ENCODE measurements around the gene ATP5F1E.
A peak's percentile ranks its signal among the peaks of the same experiment; 100 is the strongest.

Gene ATP5F1E

GRCh38 chr20:59010995-59011873, 20.9 kb downstream of the ATP5F1E start:
- DNase-seq, result peak; percentile 79 to 90
- TF ChIP-seq GATA1 (IDR thresholded peaks at IDR 0.05; ENCODE audit: low read depth, low read length) (no peak), POLR2A (IDR thresholded peaks at IDR 0.05; ENCODE audit: low read length) (no peak)

- no peak for DNase-seq
- TF ChIP-seq POLR2A (IDR thresholded peaks at IDR 0.05; ENCODE audit: low read length), result no peak
- no peak for TF ChIP-seq GATA1 (IDR thresholded peaks at IDR 0.05; ENCODE audit: low read depth, low read length)
These were observed 21.7 kb downstream of the ATP5F1E start for GRCh38 chr20:59010321-59010994.

GRCh38 chr20:59008715-59009336, 23.3 kb downstream of the ATP5F1E start:
- TF ChIP-seq GATA1 (IDR thresholded peaks at IDR 0.05; ENCODE audit: low read depth, low read length) (no peak), POLR2A (IDR thresholded peaks at IDR 0.05; ENCODE audit: low read length) (no peak)
- no peak for DNase-seq

- no peak for TF ChIP-seq POLR2A (IDR thresholded peaks at IDR 0.05; ENCODE audit: low read length)
- TF ChIP-seq GATA1 (IDR thresholded peaks at IDR 0.05; ENCODE audit: low read depth, low read length), result no peak
- DNase-seq, result peak; percentile 51 to 56
These were observed 24.2 kb downstream of the ATP5F1E start for GRCh38 chr20:59007665-59008511.

- TF ChIP-seq GATA1 (IDR thresholded peaks at IDR 0.05; ENCODE audit: low read depth, low read length), result no peak
- peak; percentile 41 for TF ChIP-seq POLR2A (IDR thresholded peaks at IDR 0.05; ENCODE audit: low read length)
- peak; percentile 78 to 79 for DNase-seq
These were observed 25.1 kb downstream of the ATP5F1E start, which contains the start of gene CTSZ for GRCh38 chr20:59006864-59007664. Gene CTSZ (minus strand): TSS chr20:59007254. CDS start chr20:59007128, 126 bp downstream.

- TF ChIP-seq GATA1 (IDR thresholded peaks at IDR 0.05; ENCODE audit: low read depth, low read length), result no peak
- TF ChIP-seq POLR2A (IDR thresholded peaks at IDR 0.05; ENCODE audit: low read length), result no peak
- DNase-seq, result peak; percentile 61 to 65
These were observed 25.8 kb downstream of the ATP5F1E start for GRCh38 chr20:59006167-59006863.

GRCh38 chr20:59005523-59006166, 26.5 kb downstream of the ATP5F1E start:
- DNase-seq, result no peak
- TF ChIP-seq GATA1 (IDR thresholded peaks at IDR 0.05; ENCODE audit: low read depth, low read length) (no peak), POLR2A (IDR thresholded peaks at IDR 0.05; ENCODE audit: low read length) (no peak)

GRCh38 chr20:59004763-59005522, 27.2 kb downstream of the ATP5F1E start:
- peak; percentile 27 to 42 for DNase-seq
- no peak for TF ChIP-seq POLR2A (IDR thresholded peaks at IDR 0.05; ENCODE audit: low read length)
- TF ChIP-seq GATA1 (IDR thresholded peaks at IDR 0.05; ENCODE audit: low read depth, low read length), result no peak

- peak in 1 of 2 experiments; percentile 19 for DNase-seq
- TF ChIP-seq POLR2A (IDR thresholded peaks at IDR 0.05; ENCODE audit: low read length), result no peak
- TF ChIP-seq GATA1 (IDR thresholded peaks at IDR 0.05; ENCODE audit: low read depth, low read length), result no peak
These were observed 27.7 kb downstream of the ATP5F1E start for GRCh38 chr20:59004493-59004762.

GRCh38 chr20:59003836-59004492, 28.2 kb downstream of the ATP5F1E start:
- no peak for DNase-seq
- no peak for TF ChIP-seq GATA1 (IDR thresholded peaks at IDR 0.05; ENCODE audit: low read depth, low read length)
- no peak for TF ChIP-seq POLR2A (IDR thresholded peaks at IDR 0.05; ENCODE audit: low read length)
